Measurements from ENCODE around the gene ROBO1.

Gene ROBO1

DNA sequence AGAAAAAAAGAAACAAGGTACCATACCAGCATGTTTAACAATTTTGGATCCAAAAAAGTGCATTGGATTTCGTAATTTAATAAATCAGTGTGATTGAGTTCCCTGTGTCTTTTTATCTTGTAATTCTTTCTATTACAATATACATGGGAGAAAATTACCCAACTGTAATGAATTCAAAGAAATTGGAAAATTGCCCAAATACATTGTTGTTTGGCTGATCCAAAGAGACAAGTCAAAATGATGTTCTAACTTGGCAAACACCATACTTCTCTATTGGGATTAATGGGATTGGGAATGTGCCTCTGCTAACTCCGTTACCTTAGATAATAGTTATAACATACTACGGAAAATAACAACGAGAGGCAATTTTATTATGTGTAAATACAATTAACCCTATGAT is 1097.1 kb downstream of the ROBO1 start:
- peaks cover 74% of the 10 kb centered on the region for H3K36me3 Mint-ChIP-seq (ENCODE audit: low read depth)
- DNase-seq, result no peak
- H3K27ac Mint-ChIP-seq, result no peak overlapping the region
- TF ChIP-seq, protein P1, sequence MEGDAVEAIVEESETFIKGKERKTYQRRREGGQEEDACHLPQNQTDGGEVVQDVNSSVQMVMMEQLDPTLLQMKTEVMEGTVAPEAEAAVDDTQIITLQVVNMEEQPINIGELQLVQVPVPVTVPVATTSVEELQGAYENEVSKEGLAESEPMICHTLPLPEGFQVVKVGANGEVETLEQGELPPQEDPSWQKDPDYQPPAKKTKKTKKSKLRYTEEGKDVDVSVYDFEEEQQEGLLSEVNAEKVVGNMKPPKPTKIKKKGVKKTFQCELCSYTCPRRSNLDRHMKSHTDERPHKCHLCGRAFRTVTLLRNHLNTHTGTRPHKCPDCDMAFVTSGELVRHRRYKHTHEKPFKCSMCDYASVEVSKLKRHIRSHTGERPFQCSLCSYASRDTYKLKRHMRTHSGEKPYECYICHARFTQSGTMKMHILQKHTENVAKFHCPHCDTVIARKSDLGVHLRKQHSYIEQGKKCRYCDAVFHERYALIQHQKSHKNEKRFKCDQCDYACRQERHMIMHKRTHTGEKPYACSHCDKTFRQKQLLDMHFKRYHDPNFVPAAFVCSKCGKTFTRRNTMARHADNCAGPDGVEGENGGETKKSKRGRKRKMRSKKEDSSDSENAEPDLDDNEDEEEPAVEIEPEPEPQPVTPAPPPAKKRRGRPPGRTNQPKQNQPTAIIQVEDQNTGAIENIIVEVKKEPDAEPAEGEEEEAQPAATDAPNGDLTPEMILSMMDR (IDR thresholded peaks at IDR 0.05), result no peak
- H3K27me3 Mint-ChIP-seq (ENCODE audit: low read depth, poor library complexity), result no peaks in the 10 kb centered on the region
- no peak overlapping the region for H3K4me3 Mint-ChIP-seq
- no peaks in the 10 kb centered on the region for H3K4me1 Mint-ChIP-seq
- peaks cover 10% of the 10 kb centered on the region for H3K9me3 Mint-ChIP-seq

DNA sequence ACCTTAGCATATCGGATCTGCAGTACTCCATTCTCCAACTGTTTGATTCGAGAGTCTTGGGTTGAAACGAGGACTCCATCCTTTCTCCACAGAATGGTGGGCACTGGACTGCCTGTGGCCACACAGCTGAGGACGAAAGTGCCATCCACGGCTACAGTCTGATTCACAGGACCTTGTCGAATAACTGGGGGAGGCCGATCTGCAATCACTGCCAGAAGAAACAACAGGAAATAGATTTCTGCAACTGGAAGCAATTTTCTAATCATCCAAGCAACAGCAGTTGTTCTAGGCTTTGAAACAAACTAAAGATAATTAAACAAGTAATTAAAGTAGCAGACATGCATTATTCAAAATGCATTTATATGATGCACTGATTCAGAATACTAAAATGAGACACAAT is 1097.7 kb downstream of the ROBO1 start:
- TF ChIP-seq, protein P1 (IDR thresholded peaks at IDR 0.05), result no peak
- DNase-seq, result no peak
- Mint-ChIP-seq H3K9me3 (peaks cover 3% of the 10 kb centered on the region), H3K4me1 (no peaks in the 10 kb centered on the region), H3K4me3 (no peak overlapping the region), H3K27ac (peak overlapping the region; percentile 73), H3K27me3 (ENCODE audit: low read depth, poor library complexity) (no peaks in the 10 kb centered on the region), H3K36me3 (ENCODE audit: low read depth) (peaks cover 72% of the 10 kb centered on the region)

DNA sequence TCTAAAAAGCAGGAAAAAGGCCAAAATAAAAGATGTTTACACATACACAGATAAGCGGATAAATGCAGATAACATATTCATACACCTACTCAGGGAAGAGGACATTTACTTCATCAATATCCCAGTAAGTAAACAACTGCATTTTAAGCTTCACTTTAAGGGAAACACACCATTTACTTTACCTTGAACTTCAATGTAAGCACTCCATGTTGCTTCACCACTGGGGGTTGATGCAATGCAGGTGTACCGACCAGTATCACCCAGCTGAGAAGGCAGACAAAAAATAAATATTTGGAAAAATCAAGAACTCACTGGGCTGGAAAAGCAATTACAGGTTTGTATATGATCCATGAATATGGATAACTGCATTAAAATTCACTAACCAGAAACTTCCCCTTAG is 1099.5 kb downstream of the ROBO1 start:
- Mint-ChIP-seq H3K27ac (peak overlapping the region; percentile 75), H3K9me3 (no peaks in the 10 kb centered on the region), H3K36me3 (ENCODE audit: low read depth) (peaks cover 78% of the 10 kb centered on the region), H3K27me3 (ENCODE audit: low read depth, poor library complexity) (no peaks in the 10 kb centered on the region), H3K4me1 (no peaks in the 10 kb centered on the region), H3K4me3 (no peak overlapping the region)
- TF ChIP-seq, protein P1 (IDR thresholded peaks at IDR 0.05), result no peak
- DNase-seq, result no peak

DNA sequence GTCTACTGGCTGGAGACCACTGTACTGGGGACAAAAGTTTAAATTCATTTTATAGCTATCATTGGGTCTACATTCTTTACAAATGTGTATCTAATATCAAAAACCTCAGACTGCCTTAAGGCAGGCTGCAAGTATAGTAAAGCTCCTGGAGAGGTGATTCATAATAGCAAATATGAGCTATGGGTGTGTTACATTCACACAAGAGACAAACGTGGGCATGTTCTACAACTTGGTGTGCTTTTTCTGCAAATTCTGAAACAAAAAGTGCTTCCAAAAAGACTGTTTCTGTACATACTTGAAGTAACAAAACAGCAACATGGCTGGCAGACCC is 1101.4 kb downstream of the ROBO1 start:
- peaks cover 65% of the 10 kb centered on the region for H3K36me3 Mint-ChIP-seq (ENCODE audit: low read depth)
- TF ChIP-seq, protein P1 (IDR thresholded peaks at IDR 0.05), result no peak
- H3K27ac Mint-ChIP-seq, result no peak overlapping the region
- DNase-seq, result no peak
- H3K27me3 Mint-ChIP-seq (ENCODE audit: low read depth, poor library complexity), result no peaks in the 10 kb centered on the region
- no peak overlapping the region for H3K4me3 Mint-ChIP-seq
- H3K4me1 Mint-ChIP-seq, result peaks cover 7% of the 10 kb centered on the region
- H3K9me3 Mint-ChIP-seq, result no peaks in the 10 kb centered on the region

DNA sequence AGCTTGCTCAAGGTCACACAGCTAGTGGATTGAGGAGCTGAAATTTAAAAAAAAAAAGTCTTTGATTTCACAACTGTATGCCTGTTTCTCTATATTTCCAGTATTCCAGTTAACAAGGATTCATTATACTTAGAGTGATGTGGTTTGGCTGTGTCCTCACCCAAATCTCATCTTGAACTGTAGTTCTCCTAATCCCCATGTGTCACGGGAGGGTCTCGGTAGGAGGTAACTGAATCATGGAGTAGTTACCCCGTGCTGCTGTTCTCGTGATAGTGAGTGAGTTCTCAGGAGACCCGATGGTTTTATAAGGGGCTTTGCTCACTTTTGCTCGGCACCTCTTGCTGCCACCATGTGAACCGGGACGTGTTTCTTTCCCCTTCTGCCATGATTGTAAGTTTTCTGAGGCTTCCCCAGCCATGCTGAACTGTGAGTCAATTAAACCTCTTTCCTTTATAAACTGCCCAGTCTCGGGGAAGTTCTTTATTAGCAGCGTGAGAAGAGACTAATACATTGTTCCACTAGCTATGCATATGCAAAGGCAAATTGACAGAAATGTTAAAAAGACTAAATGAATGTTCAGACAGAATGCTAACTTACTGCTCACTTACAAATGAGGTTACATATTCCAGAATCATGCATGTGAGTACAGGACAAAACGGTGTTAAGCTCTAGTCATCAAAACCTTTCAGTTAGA is 1101.9 kb downstream of the ROBO1 start:
- peak overlapping the region; percentile 74 for H3K27ac Mint-ChIP-seq
- H3K27me3 Mint-ChIP-seq (ENCODE audit: low read depth, poor library complexity), result no peaks in the 10 kb centered on the region
- peaks cover 62% of the 10 kb centered on the region for H3K36me3 Mint-ChIP-seq (ENCODE audit: low read depth)
- peaks cover 7% of the 10 kb centered on the region for H3K4me1 Mint-ChIP-seq
- DNase-seq, result no peak
- H3K9me3 Mint-ChIP-seq, result no peaks in the 10 kb centered on the region
- H3K4me3 Mint-ChIP-seq, result no peak overlapping the region
- TF ChIP-seq, protein P1 (IDR thresholded peaks at IDR 0.05), result no peak

DNA sequence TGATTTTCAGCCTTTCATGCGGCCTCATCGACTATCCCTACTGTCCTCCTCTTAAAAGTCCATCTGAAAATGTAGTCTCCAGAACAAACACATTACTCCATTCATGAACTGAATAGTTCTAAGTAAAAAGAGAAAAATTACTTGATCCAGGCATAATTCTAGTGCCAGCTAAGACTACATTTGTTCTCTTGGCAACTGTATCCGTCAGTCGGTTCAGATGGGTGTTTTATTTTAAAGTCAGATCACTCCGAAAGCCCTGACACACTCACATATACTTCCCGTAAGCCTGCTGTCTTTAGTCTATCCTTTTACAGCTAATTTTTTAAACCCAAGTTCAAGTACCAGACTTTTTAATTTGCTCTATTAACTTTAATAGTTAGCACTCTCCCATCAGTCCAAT is 1102.7 kb downstream of the ROBO1 start:
- no peak for DNase-seq
- Mint-ChIP-seq H3K27ac (no peak overlapping the region), H3K4me1 (peaks cover 7% of the 10 kb centered on the region), H3K4me3 (no peak overlapping the region), H3K27me3 (ENCODE audit: low read depth, poor library complexity) (no peaks in the 10 kb centered on the region), H3K36me3 (ENCODE audit: low read depth) (peaks cover 59% of the 10 kb centered on the region), H3K9me3 (no peaks in the 10 kb centered on the region)
- TF ChIP-seq, protein P1 (IDR thresholded peaks at IDR 0.05), result no peak
